HG03103 (cell line): ENCODE measurements around the gene CFAP119.

Experiments
- ATAC-seq: cut with Tn5 transposase; IDR thresholded peaks from one replicate; pipeline ENCODE4 v1.9.1; 2021; ENCODE audit warnings: low read depth; ENCODE audit not compliant: unreplicated experiment

The CFAP119 gene

DNA sequence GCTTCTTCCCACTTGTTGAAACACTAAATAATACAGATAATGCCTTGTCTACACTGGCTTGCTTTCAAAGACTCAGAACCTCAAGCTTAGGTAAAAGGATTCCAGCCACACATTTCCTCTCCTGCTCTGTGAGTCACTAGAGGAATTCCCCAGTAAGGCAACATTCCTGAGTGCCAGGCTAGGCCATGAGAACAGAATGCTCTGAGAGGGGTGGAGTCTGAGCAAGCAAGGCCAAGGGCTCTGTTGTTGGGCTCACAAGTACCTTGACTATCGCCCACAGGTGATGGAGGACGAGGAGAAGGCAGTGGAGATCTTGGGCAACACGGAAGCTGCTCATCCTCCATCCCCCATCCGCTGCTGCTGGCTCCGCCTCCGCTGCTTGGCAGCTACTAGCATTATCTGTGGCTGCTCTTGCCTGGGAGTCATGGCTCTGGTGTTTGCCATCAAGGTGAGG lies 20.4 kb downstream of the CFAP119 start:
- ATAC-seq: no peak

- ATAC-seq: no peak
These were observed 21.3 kb downstream of the CFAP119 start for GRCh38 chr16:30740364-30741251.

DNA sequence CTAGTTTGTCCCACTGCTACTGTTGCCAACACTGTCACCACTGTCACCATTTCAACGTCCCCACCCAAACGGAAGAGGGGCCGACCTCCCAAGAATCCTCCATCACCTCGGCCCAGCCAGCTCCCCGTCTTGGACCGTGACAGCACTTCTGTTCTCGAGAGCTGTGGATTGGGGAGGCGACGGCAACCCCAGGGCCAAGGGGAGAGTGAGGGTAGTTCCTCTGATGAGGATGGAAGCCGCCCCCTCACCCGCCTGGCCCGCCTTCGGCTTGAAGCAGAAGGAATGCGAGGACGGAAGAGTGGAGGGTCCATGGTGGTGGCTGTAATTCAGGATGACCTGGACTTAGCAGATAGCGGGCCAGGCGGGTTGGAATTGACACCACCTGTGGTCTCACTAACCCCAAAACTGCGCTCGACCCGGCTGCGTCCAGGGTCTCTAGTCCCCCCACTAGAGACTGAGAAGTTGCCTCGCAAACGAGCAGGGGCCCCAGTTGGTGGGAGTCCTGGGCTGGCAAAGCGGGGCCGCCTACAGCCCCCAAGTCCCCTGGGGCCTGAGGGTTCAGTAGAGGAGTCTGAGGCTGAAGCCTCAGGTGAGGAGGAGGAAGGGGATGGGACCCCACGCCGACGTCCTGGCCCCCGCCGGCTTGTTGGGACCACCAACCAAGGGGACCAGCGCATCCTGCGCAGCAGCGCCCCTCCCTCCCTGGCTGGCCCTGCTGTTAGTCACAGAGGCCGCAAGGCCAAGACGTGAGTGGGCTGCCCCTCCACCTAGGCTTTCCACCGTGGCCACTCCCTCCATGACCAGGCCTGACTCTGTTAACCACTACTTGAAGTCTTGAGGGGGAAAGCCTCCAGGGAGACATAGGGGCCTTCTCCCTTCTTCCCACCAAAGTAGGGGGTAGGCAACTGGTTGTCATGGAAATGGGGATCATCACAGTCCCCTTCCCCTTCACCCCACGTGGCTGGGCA lies 22.6 kb downstream of the CFAP119 start:
- no peak for ATAC-seq

GRCh38 chr16:30737794-30738648 lies 23.8 kb downstream of the CFAP119 start:
- no peak for ATAC-seq

- no peak for ATAC-seq
These were observed 24.7 kb downstream of the CFAP119 start for GRCh38 chr16:30736995-30737793.

- no peak for ATAC-seq
These were observed 30.5 kb downstream of the CFAP119 start for GRCh38 chr16:30731411-30731810.

GRCh38 chr16:30728899-30729672 lies 32.8 kb downstream of the CFAP119 start:
- no peak for ATAC-seq

DNA sequence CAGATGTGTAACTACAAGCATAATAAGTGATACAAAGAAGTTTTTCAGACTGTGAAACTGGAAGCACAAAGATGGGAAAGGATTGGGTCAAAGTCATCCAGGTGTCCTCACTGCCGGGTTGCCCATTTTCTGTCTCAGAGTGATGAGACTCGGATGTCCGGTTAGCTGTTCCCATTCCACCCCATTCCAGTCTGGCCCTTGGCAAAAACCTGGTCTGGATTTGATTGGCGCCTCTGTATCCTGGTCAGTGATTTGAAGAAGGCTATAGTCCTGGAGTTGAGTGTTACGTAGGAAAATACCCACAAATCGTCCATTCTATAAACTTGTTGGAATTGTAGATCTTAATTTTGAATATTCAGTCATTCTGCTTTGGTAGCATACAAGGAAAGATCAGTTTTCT lies 33.5 kb downstream of the CFAP119 start:
- no peak for ATAC-seq

- no peak for ATAC-seq
These were observed 36.5 kb downstream of the CFAP119 start for GRCh38 chr16:30725418-30725792.

- no peak for ATAC-seq
These were observed 37.0 kb downstream of the CFAP119 start for GRCh38 chr16:30724641-30725417.

DNA sequence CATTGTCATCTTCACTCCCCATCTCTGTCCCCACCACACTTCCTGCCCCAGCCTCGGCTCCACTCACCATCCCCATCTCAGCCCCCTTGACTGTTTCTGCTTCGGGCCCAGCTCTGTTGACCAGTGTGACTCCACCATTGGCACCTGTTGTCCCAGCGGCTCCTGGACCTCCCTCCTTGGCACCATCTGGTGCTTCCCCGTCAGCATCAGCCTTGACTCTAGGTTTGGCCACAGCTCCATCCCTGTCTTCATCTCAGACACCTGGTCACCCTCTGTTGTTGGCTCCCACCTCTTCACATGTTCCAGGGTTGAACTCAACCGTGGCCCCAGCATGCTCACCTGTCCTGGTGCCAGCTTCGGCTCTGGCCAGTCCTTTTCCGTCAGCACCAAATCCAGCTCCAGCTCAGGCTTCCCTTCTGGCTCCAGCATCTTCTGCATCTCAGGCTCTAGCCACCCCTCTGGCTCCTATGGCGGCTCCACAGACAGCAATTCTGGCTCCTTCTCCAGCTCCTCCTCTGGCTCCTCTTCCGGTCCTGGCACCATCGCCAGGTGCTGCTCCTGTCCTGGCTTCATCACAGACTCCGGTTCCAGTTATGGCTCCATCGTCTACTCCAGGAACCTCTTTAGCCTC lies 38.0 kb downstream of the CFAP119 start:
- no peak for ATAC-seq

DNA sequence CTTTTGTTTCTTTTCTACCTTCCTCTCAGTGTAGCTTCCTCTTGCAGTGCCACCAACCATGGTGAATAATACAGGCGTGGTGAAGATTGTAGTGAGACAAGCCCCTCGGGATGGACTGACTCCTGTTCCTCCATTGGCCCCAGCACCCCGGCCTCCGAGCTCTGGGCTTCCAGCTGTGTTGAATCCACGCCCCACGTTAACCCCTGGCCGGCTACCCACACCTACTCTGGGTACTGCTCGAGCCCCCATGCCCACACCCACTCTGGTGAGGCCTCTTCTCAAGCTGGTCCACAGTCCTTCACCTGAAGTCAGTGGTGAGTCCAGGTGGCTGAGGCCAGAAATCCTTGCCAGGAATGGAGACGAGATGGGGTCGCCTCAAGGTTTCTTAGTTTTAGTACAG lies 38.9 kb downstream of the CFAP119 start:
- no peak for ATAC-seq

GRCh38 chr16:30722443-30722842 lies 39.4 kb downstream of the CFAP119 start:
- no peak for ATAC-seq

- no peak for ATAC-seq
These were observed 40.3 kb downstream of the CFAP119 start for GRCh38 chr16:30721606-30722005.

- ATAC-seq: no peak
These were observed 40.7 kb downstream of the CFAP119 start for GRCh38 chr16:30721167-30721566.

DNA sequence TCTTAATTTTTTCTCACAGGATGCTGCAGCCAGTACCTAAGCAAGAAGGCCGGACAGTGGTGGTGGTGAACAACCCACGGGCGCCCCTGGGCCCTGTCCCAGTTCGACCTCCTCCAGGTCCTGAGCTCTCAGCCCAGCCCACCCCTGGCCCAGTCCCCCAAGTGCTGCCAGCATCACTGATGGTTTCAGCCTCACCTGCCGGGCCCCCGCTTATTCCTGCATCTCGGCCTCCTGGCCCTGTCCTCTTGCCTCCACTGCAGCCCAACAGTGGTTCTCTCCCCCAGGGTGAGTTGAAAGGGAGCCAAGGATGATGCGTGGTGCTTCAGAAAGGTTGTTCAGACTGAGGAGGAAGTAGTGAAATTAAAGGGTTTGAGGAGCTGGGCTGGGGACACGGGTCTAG lies 41.2 kb downstream of the CFAP119 start:
- no peak for ATAC-seq

DNA sequence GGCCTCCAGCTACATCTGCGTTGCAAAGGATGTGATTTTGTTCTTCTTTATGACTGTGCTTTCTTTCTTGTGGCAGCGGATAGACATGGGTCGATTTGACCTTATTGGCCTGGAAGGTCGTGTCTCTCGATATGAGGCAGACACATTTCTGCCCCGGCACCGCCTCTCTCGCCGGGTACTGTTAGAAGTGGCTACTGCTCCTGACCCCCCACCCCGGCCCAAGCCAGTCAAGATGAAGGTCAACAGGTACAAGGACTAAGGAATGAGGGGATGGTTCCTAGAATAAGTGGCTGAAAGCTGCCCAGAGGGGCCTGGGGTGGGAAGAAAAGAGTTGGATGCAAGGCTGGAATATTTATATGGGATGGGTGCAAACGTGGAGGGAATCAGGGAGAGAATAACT lies 41.8 kb downstream of the CFAP119 start:
- ATAC-seq: no peak
